Measurements from ENCODE around the gene OR10D3. TPM values are rescaled to one million over a fixed set of nuclear protein-coding genes. Genes with fewer than 3 reads are reported as not detected.

The OR10D3 gene
- total and polyA plus RNA-seq, 2 of the 8 experiments (the other 6 are each of a cell fraction or from before 2014, with no cell fraction given): not detected

GRCh38 chr11:124143034-124143433, 40.1 kb upstream of the OR10D3 start:
- Histone ChIP-seq H2BK15ac (ENCODE audit: low read length) (no peak overlapping the region), H3K9me3 (ENCODE audit: insufficient read depth in 2 of 2, low read depth in 1 of 2, low read length in 1 of 2) (no peaks in the 10 kb centered on the region), H3K4me3 (ENCODE audit: extremely low read depth in 1 of 4, insufficient read depth in 2 of 4, low read depth in 3 of 4, low read length in 4 of 4) (no peak overlapping the region), H3K4me2 (ENCODE audit: insufficient read depth in 1 of 2, low read depth in 2 of 2, low read length in 2 of 2) (no peak overlapping the region), H3K27me3 (replicated peaks in 1 of 4; ENCODE audit: control insufficient read depth in 3 of 4, extremely low read depth in 1 of 4, insufficient read depth in 3 of 4, low read length in 3 of 4) (no peaks in the 10 kb centered on the region), H3K23me2 (ENCODE audit: low read depth, low read length) (no peaks in the 10 kb centered on the region), H4K5ac (ENCODE audit: insufficient read length, low read depth, low read length) (no peak overlapping the region), H3K79me1 (ENCODE audit: low read depth, low read length) (no peaks in the 10 kb centered on the region; the same call in 1 of the 2 replicates), H2BK5ac (ENCODE audit: low read depth, low read length) (no peak overlapping the region), H4K91ac (replicated peaks; ENCODE audit: insufficient read length, low read length) (no peak overlapping the region), H3K79me2 (ENCODE audit: control insufficient read depth in 1 of 2, insufficient read depth in 2 of 2, low read length in 2 of 2) (no peaks in the 10 kb centered on the region), H2AK5ac (ENCODE audit: low read depth, low read length) (no peak overlapping the region), H3K14ac (ENCODE audit: insufficient read length) (no peak overlapping the region), H3K36me3 (ENCODE audit: control insufficient read depth in 2 of 4, insufficient read depth in 4 of 4, low read length in 3 of 4) (no peaks in the 10 kb centered on the region; a peak in 1 of 8 replicates), H3K4ac (replicated peaks; ENCODE audit: insufficient read length, low read depth, low read length) (no peak overlapping the region), H2BK120ac (replicated peaks; ENCODE audit: low read depth, low read length) (no peak overlapping the region), H4K8ac (ENCODE audit: extremely low read depth, insufficient read depth, low read length) (no peak overlapping the region), H2AFZ (ENCODE audit: low read length) (no peak overlapping the region), H3K9ac (replicated peaks in 1 of 4; ENCODE audit: extremely low read depth in 1 of 4, low read depth in 3 of 4, low read length in 3 of 4) (no peak overlapping the region), H3K56ac (replicated peaks; ENCODE audit: insufficient read length, low read depth, low read length) (no peak overlapping the region), H3K27ac (ENCODE audit: low read depth, low read length) (no peak overlapping the region), H2BK12ac (ENCODE audit: low read depth, low read length) (no peak overlapping the region), H3K18ac (ENCODE audit: extremely low read depth, low read length) (no peak overlapping the region), H4K20me1 (replicated peaks in 1 of 2; ENCODE audit: control insufficient read depth in 1 of 2, insufficient read depth in 2 of 2, low read length in 2 of 2) (no peaks in the 10 kb centered on the region), H3K23ac (ENCODE audit: insufficient read length) (no peak overlapping the region), H2BK20ac (ENCODE audit: low read length) (no peak overlapping the region), H3K4me1 (replicated peaks in 1 of 4; ENCODE audit: control insufficient read depth in 3 of 4, insufficient read depth in 4 of 4, low read length in 3 of 4) (peaks cover 0 to 4% (median 0%) of the 10 kb centered on the region in 4 experiments; a peak in 1 of 7 replicates)
- WGBS, 2 experiments (ENCODE audit: extremely low coverage in 1 of 2, insufficient coverage in 1 of 2, insufficient read length in 1 of 2, insufficient replicate concordance in 2 of 2, low coverage in 1 of 2, low lambda C conversion rate in 2 of 2, missing lambda C conversion rate in 1 of 2): 91% methylated on average over 2 of the region's 2 CpGs; no CpG with 5 or more reads in 1 of the 2 experiments
- FAIRE-seq: no peak
- no peak for DNase-seq (ENCODE audit: low read depth in 1 of 2, low spot score in 2 of 2)
- ChIA-PET CTCF (ENCODE audit: partially characterized antibody) (interaction anchor here (0.8 kb wide), 1 partner anchor 11 kb away, joined by 3 read pairs; no protein-coding TSS in a partner anchor), POLR2A (ENCODE audit: partially characterized antibody) (no interaction called here)
- TF ChIP-seq SP1 (IDR thresholded peaks at IDR 0.05; ENCODE audit: low read depth, low read length) (no peak), YY1 (IDR thresholded peaks at IDR 0.05; ENCODE audit: low read depth, low read length) (no peak), TAF7 (optimal IDR thresholded peaks at IDR 0.05; ENCODE audit: borderline replicate concordance, low read depth, low read length) (no peak), GABPA (IDR thresholded peaks at IDR 0.05; ENCODE audit: borderline replicate concordance, insufficient read depth, low read length) (no peak), BRCA1 (IDR thresholded peaks at IDR 0.05; ENCODE audit: low read depth, low read length) (no peak)
